ENCODE data around the gene SLC22A23.

Gene SLC22A23

DNA sequence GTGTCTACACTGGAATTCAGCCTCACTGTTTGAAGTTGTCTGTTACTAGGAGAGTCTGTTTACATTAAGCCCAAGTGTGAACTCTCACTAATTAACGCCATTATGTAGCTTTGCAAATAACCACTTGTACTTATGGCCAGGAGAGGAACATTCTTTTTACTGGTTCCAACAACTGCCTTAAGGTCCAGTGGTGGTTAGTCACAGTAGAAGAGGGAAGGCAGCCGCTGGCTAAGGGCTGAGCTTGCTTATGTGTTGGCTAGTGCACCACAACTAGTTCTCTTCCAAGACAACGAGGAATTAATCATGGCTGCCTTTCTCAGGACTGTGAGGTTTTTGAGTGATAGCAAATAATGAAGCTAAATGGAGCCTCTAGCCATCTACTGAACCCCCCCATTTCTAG, 14.9 kb upstream of the SLC22A23 start:
- no peak for ATAC-seq

DNA sequence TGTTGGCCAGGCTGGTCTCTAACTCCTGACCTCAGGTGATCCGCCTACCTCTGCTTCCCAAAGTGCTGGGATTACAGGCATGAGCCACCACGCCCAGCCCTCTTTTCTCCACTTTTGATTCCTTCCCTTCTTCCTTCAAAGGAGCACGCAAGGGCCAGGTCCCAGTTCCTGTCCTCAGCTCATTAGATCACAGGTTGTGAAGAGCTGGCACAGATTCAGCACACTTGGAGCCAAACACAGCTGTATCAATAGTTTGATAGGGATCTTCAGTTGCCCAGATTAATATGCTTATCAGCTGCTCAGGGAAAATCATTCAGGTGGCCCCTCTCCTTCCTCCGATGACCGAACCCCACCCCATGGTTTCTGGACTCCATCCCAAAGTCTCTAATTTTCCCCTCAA, 14.4 kb upstream of the SLC22A23 start:
- ATAC-seq = no peak

DNA sequence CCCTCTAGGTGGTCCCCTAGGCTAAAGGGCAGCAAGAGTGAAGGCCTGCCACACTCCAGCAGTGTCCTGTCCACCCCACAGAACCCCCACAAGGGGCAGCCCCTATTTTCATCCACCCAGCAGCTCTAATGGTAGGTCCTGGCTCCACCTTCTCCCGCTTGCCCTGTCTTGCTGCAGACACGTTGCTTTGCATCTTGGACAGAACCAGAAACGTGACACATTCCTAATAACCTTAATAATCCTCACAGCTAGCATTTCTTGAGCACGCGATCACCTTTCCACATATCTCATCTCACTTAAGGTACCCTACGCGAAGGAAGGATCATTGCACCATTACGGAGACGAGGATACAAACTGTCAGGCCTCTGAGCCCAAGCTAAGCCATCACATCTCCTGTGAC, 11.7 kb upstream of the SLC22A23 start:
- ATAC-seq = no peak

DNA sequence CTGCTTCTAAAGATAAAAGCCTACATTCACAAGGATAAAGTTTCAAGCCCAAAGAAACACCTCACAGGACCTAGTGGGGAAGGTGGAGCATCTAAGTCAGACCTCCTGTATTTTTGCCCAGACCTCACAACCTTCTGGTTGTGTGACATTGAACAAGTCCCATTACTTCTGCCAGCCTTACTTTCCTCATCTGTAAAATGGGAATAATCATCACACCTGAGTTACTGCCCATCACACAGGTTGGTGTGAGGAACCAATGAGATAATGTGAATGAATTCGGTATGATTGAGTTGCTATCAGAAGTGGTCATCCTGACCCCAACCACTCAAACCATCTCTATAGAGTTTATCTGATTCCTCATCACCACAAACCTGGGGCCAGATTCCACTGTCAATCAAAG, 11.1 kb upstream of the SLC22A23 start:
- no peak for ATAC-seq

DNA sequence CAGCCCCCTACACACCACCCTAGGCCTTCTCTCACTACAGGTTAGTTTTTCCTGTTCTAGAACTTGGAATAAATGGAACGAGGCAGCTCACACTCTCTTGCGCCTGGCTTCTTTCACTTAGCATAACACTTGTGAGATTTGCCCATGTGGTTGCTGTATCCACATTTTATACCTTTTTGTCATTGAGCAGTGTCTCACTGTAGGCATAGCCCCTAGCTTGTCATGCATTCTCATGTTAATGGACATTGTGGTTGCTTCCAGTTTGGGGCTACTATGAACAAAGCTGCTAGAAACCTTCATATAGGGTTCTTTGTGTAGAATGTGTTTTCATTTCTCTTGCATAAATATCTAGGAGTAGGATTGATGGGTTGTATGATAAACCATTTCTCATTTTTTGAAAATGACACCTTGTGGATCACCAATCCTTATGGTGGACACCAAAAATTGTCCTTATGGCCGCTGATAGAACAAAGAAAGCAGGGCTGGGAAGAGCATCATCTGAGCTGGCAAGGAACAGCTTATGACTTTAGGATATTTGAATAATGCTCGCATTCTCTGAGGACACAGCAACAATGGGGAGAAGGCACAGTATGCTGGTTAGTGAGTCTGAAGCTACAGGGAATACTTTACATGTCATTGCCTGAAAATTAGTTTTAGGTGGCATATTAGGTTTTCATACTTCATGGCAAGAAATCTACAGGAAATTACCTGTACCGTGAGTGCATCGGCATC, 9.8 kb upstream of the SLC22A23 start:
- ATAC-seq = no peak

DNA sequence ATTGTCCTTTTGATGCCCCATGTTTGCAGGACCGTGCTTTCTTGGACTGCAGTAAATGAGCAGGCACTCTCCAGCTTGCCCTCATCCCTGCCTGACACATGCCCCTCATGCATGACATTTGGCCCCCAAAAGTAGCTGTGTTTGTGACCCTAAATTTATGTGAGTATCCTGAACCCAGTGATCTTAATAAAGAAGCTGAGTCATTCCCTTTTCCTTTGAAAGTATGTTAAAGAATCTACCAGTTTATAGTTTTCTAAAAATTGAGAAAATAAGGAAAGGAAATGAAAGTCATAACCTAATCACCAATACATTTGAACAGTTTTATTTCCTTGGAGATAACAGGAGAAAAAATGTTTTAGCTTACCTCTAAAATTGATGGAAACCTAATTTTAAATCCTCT, 3.4 kb upstream of the SLC22A23 start:
- no peak for ATAC-seq

DNA sequence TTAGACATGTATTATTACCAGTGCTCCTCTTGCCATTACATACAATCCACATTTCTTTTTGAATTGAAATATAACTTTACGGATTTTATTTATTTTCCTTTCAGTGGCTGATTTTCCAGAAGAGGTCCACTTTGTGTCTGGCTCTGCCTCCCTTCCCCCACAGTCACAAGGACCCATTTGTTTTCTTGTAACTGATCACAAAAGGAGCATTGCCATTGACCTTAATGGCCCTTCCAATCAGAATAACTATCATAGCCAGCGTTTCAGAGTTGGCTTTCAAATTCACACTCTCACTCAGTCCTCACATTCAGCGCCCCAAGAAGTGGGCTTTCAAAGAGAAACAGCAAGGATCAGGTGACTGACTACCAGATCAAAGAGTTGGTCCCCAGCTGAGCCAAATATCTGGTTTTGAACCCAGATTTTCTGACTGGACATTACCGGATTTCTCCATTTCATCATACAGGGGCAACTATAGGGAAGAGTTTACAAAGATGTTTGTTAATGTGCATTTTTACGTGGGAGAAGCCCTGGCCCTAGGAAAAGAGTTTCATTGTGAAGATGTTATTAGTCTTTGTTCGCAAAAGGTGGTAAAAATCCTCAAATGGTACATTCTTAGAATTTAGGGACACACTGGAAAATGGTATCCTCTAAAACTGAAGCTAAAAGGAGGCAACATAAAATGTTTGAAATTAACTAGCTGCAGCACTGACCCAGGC, 2.0 kb upstream of the SLC22A23 start:
- ATAC-seq = no peak

DNA sequence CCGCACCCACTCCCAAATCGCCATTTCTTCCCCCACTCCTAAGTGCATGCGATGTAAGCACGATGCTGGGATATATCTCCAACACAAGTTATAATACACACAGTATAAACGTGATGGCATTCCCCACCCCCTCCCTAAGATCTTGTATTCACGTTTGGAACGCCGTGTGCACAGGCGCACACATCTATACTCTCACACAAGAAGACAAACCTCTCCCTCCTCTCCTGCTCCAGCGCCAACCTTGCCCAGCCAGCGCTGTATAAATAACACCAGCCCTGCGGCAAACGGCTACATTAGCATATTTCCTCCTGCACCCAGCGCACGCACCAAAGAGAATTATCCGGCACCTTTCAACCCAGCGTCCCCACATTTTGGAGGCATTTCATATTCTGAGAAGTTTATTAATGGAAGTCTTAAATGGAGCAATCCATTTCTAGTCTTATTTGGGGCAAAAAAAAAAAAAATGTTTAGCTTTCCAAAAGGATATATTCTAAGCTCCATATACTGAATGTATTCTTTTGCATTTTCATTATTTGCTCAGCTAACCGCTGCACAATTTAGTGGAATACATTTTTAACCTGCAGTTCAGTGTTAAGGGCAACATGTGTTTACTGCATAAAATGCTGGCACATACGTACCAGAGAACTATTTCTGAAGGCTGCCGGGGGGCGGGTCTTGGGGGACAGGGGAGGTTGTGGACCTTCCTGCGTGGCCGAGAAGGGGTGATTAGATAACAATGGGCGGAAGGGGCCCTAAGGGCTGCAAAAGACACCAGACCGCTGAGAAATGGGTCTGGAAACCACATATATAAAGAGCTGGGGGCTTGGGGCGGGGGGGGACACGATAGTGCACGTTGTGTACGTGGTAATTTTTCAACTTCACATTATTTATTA, 1.1 kb upstream of the SLC22A23 start:
- no peak for ATAC-seq

DNA sequence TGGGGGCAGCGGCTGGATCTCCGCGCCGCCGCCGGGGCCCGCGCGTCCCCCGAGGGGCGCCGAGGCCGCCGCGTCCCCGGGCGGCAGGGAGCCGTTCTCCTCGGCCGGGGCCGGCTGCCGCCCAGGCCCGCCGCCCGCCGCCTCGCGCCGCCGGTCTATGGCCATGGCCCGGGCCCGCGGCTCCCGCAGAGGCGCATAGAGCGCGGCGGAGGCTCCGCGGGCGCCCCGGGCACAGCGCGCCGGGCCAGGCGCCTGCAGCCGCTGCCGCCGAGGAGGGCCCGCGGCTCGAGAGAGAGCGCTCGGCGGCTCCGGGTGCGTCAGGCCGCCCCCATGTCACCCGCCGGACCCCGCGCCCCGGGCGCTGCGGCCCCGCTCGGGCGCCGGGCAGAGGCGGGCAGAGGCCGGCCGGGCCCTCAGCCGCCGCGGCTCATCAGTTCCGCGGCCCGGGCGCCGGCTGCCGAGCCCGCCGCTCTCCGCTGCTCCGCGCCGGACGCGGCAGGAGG, 404 bp downstream of the SLC22A23 start:
- ATAC-seq = peak; percentile 34 to 50

DNA sequence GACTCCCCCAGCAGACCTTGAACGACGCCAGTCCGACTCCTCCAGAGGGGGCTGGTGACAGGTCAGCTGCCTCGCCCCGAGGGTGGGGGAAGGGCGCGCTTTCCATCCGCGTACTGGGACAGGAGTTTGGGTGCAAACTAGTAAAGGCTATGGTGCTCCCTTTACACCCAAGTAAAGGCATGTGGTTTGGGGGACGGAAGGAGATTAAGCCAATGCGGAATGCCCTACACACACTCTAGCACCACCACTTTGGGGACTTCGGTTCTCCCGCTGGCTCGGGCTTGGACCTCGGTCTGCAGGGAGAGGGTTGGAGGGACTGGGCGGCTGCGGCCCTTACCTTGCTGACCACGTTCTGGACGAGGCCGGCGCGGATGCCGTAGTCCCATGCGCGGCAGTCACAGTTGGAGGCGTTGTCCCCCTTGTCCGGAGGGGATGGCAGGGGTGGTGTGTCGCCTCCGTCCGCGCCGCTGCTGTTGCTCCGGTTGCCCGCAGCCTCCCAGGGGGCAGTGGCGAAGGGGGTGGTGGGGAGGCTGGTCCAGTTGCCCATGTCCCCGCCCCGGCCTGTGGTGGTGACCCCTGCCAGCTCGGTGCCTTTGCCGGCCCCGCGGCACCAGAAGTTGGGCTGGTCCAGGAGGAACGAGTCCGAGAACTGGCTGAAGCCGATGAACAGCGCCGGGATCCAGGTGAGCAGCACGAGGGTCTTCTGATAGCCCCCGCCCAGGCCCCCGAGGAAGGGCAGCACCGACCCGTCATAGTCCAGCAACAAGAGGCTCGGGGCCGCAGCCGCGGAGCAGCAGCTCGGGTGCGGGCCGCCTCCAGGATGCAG, 1.1 kb downstream of the SLC22A23 start:
- ATAC-seq = no peak

DNA sequence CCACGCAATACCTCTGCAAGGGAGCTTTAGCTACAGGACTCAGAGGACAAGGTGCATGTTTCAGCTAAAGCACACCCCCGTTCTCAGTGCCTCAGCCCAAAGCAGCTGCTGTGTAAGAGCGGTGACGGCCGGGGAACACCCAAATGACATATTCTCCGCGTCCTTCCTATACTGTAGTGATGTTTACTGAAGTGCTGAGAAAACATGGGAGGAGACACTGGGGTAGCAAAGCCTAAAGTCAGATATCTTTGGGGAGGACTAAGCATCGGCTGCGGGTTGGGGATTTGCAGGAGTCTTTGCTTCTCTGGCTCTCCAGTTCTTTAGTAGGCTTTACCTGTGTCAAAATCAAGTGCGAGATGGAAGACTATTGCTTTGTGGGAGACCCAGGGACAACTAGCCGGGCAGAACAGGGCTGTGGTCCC, 1.7 kb downstream of the SLC22A23 start:
- ATAC-seq = peak in 1 of 2 donors; percentile 20

DNA sequence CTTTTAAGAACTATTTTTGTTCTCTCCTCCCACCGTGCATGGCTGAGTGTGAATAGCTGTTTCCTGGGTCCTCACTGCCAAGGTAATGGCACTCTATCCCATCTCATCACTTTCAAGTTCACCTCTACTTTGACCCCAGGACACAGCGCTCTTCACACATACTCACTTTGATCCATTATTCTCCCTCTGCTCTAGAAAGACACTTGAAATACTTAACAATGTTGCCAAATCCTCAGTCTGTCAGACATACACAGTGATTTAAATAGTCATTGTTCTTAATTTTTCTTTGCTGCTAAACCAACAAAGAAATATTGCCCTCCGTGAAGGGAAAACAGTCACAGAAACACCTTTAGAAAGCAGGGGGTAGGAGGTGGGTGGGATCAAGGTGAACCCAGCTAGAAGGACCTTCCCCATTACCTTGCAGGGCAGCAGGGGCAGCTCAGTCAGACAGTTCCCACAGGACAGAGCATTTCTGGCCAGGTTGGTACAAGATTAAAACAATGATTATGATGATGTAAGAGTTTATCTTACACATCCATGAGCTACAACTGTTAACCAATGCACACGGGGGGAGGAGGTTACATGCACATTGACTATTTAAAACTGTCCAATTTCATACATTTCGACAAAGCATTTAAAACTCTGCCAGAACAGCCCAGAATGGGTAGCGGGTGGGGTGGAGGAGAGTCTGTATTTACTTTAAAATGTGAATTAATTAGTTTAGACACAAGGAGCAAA, 2.4 kb downstream of the SLC22A23 start:
- ATAC-seq = no peak

DNA sequence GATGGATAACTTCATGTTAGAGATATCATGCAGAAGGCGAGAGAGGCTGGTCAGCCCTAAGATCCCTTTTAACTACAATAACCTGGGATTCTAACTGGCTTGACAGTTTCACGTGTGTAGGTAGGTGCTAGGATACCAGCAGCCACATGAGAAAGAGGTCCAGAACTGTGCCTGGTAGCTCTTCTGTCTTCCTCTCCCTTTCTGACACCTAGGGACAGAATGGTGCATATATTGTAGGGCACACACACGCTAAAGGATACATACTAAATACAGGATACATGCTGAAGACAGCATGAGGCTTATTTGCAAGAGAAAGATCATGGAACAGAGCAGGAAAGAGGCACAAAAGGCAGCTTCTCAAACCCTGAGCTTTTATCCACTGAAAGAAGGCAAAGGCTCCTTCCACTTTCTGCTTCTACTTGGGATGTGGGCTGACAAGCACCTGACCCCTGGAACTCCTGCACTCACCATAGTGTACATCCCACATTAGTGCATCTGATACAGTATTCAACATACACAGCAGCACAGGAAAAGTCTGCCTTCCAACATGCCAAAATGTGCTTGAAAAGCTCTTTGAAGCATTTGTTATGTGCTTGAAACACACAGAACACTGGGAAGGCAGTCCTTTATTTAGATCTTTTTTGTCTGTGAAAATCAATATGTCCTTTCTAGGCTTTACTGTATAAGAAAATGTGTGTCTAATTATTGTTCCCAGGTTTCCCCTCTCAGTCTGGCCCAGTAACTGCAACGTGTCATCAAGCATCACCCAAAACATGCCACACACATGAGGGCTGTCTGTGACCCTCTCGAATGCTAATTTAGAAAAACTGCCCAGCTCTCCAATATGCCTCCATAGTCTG, 3.2 kb downstream of the SLC22A23 start:
- no peak for ATAC-seq

DNA sequence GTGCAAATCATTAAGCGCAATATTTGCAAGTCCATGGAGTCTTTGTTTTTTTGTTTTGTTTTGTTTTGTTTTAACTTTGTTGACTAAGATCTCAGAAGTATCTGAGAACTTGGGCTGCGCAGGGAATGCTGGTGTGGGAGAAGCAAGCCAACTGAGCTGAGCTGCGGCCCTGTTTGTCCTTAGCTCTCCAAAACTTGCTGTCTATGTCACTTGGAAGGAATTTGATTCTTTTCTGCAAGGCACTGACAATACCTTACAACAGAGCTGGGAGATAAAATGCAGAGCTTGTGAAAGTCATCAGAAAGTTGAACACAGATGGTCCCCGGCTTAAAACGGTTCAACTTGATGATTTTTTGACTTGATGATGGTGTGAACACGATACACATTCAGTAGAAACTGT, 5.4 kb downstream of the SLC22A23 start:
- ATAC-seq = no peak

DNA sequence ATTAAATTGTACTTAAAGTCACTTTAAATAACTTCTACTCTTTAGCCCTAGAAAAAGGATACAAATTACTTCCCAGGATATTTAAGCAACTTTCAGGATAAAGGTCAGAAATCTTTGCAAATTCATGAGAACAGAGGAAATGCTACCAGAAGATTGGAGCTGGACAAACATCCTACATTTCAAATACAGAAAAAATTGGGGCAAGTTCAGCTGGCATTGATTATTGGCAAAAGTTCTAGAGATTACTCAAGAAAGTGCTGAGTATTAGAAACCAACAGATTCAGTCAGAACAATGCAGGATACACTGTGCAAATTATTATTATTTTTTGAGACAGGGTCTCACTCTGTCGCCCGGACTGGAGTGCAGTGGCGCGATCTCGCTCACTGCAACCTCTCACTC, 6.0 kb downstream of the SLC22A23 start:
- no peak for ATAC-seq

DNA sequence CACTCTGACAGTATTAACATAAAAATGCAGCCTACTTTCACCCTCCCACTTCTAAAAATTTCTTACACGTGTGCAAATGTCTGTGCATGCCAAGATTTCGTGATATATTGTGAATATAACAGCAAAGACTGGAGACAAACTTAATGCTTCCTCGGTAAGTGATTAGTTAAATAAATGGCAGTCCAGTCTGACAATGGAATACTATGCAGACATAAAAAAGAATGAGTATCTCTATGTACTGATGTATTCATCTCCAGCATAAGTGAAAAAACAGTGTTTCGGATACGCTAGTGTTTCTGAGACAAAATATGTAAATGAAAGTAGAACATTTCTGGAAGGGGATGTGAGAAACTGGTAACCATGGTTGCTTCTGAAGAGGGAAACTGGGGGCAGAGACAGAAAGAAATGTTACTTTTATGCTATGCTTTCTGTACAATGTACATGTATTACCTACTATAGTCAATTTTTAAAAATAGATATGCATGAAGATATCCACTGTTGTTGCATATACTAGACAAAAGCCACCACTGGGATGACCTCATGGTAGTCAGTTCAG, 7.0 kb downstream of the SLC22A23 start:
- ATAC-seq = no peak

DNA sequence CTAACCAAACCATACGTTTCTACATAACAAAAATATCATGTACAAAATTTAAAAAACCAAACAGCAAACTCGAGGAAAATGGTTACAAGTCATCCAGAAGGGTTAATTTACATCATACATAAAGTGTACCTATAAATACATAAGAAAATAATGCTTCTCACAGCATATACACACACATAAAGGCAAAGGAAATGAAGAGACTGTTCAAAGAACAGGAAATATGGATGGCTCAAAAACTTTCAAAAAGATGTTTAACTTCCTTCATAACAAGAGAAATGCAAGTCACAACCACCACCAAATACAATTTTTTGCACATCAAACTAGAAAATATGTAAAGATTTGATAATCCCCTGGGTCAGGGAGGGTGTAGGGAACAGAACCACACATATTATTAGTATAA, 7.5 kb downstream of the SLC22A23 start:
- no peak for ATAC-seq

DNA sequence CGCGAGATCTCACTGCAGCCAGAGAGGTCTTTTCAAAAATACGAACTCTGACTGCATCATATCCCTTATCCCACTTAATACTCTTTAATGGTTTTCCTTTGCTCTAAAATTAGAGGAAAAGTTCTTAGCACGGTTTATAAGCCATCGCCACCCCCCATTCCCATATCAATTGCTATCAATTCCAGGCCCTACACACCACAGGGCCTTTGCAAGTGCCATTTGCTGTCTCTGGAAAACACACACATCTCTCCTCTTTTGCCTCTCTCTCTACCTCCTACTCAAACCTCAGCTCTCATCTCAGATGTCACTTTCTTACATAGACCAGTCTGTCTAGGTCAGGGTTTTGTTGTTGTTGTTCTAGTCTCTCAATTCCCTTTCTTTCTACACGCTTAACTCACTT, 9.8 kb downstream of the SLC22A23 start:
- no peak for ATAC-seq

DNA sequence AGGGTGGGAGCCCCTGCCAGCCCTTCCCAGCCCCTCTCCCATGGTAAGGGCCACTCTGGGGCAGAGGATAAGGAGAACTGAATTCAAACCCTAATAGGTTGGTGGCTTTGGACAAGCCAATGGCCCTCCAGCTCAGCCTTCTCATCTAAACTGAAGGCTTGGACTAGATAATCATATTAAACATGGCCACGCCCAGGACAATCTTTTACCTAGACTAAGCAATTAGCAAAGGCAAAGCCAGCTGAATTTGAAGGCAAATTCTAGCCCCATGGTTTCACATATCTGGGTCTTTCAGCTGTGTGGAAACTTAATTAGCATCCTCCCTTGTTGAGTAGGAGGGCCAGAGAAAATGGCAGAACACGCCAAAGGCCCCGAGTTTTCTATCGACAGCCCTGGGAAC, 10.7 kb downstream of the SLC22A23 start:
- ATAC-seq = no peak

All from activated CD4-positive, CD25-positive, alpha-beta regulatory T cell treated with anti-CD3 and anti-CD28 coated beads, Interleukin-2, amount 50 U/mL, for 24 hours (primary cell).